WERI-Rb-1 (cell line): ENCODE measurements around the gene BRAF.

ENCODE experiments used
- DNase-seq: peaks from one replicate; pipeline ENCODE4 v3.0.0-alpha.2; 2020
- H3K27ac ChIP-seq: fragments of 250-450 bp; sonication (Bioruptor Pico); 2 replicates; pipeline ENCODE4 v1.5.1; 2020; ENCODE audit warnings: mild to moderate bottlenecking, moderate library complexity
- H3K27me3 ChIP-seq: fragments of 250-450 bp; sonication (Bioruptor Pico); 2 replicates; pipeline ENCODE4 v1.5.1; 2021; ENCODE audit warnings: mild to moderate bottlenecking, low read depth, moderate library complexity; ENCODE audit not compliant: insufficient read depth, severe bottlenecking
- H3K36me3 ChIP-seq: fragments of 250-450 bp; sonication (Bioruptor Pico); 2 replicates; pipeline ENCODE4 v1.5.1; 2020; ENCODE audit warnings: mild to moderate bottlenecking, moderate library complexity
- H3K4me3 ChIP-seq: 2 replicates; pipeline ENCODE4 v1.5.1; 2011; ENCODE audit warnings: low read depth, mild to moderate bottlenecking, control low read depth, low read length
- H3K9me3 ChIP-seq: fragments of 250-450 bp; sonication (Bioruptor Pico); 2 replicates; pipeline ENCODE4 v1.5.1; 2021; ENCODE audit warnings: mild to moderate bottlenecking, moderate library complexity; ENCODE audit not compliant: severe bottlenecking
- CTCF ChIP-seq: IDR thresholded peaks from 2 replicates; pipeline ENCODE4 v1.5.1; 2011; ENCODE audit warnings: low read depth, mild to moderate bottlenecking, control low read depth, inconsistent platforms, low read length

The BRAF gene

DNA sequence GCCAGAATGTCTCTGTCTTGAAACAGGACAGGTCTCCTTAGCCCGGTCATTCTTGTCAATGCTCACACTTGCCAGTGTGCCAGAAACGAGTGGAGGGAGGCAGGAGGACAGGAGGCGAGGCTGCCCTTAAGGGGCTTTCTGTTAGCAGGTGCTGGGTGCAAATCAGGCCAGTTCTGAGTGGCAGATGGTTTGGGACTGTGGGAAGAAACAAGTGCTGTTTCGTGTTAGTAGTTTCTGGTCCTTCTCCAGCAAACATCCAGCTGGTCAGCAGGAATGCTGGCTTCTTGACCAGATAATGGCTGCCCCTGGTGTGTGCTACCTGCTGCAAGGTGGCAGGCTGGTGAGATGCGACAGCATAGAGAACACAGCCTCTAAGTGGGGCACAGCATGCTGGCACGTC, 236.4 kb downstream of the BRAF start:
- peaks cover 43% of the 10 kb centered on the region for H3K36me3 ChIP-seq
- TF ChIP-seq CTCF = no peak
- no peak for DNase-seq
- no peak overlapping the region for H3K4me3 ChIP-seq
- H3K27me3 ChIP-seq = no peaks in the 10 kb centered on the region
- H3K27ac ChIP-seq = no peak overlapping the region
- no peaks in the 10 kb centered on the region for H3K9me3 ChIP-seq

- Histone ChIP-seq H3K27me3 (no peaks in the 10 kb centered on the region), H3K36me3 (peaks cover 39% of the 10 kb centered on the region), H3K9me3 (no peaks in the 10 kb centered on the region), H3K27ac (no peak overlapping the region), H3K4me3 (no peak overlapping the region)
- DNase-seq = no peak
- no peak for TF ChIP-seq CTCF
These were observed 237.8 kb downstream of the BRAF start for GRCh38 chr7:140686921-140687320.

- H3K27me3 ChIP-seq = no peaks in the 10 kb centered on the region
- no peak for TF ChIP-seq CTCF
- peaks cover 45% of the 10 kb centered on the region for H3K36me3 ChIP-seq
- H3K27ac ChIP-seq = peak overlapping the region; percentile 35; the same call in 1 of the 2 replicates
- no peak overlapping the region for H3K4me3 ChIP-seq
- DNase-seq = peak; percentile 38
- no peaks in the 10 kb centered on the region for H3K9me3 ChIP-seq
These were observed 239.2 kb downstream of the BRAF start for GRCh38 chr7:140685407-140686087.

DNA sequence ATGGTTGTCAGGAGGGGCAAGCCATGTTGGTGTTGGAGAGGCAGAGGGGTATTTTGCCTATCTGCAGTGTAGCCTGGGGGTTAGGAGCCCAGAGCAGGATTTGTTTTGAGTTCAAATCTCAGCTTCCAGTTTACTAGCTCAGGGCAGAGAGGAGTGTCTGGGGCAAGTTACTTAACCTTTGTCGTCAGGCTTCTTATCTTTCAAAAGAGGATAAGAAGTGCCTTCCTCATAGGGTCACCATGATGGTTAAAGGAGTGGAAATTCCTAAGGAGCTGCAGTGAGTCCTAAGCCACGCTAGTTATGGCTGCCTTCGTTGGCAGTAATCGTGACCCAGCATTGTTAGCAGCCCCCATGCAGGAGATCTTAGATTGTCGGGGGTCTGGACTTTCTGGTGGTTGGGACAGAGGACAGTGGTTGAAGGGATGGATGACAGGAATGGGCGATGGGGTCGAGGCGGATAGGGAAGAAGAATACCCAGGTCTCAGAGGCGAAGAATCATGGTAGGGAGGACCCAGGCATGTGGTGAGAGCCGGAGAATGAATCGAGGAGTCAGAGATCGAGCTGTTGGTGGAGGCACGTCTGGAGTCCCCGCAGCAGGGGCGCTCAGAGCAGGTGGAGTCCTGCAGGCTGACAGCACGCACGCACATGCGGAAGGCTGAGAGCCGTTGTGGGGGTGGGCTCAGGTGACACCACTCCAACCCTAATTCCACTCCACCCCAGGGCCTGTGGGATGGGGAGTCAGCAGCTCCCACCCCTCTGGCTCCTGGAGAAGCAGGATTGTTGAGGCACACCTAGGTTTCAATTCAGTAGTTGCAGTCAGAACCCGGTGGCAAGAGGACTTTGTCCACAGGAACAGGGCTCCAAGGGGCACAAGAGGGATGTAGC, 240.4 kb downstream of the BRAF start:
- no peak for TF ChIP-seq CTCF
- no peak for DNase-seq

GRCh38 chr7:140683657-140684056, 241.1 kb downstream of the BRAF start:
- Histone ChIP-seq H3K27me3 (no peaks in the 10 kb centered on the region), H3K27ac (peak overlapping the region; percentile 40), H3K36me3 (peaks cover 47% of the 10 kb centered on the region), H3K9me3 (no peaks in the 10 kb centered on the region), H3K4me3 (no peak overlapping the region)
- no peak for TF ChIP-seq CTCF
- DNase-seq = no peak

More for the DNA sequence above, 240.4 kb downstream of the BRAF start:
- H3K9me3 ChIP-seq = no peaks in the 10 kb centered on the region
- H3K27me3 ChIP-seq = no peaks in the 10 kb centered on the region
- H3K27ac ChIP-seq = no peak overlapping the region
- no peak overlapping the region for H3K4me3 ChIP-seq
- H3K36me3 ChIP-seq = peaks cover 45% of the 10 kb centered on the region
